H9 (cell line): Measurements from ENCODE around the gene RFPL2. TPM values are rescaled to one million over a fixed set of nuclear protein-coding genes. Genes with fewer than 3 reads are reported as not detected.
"Not testable (repeated sequence)": the region's sequence is repeated elsewhere in the genome, so short reads cannot be mapped to it uniquely, and the experiment has no call there.

Source experiments
- DNase-seq: peaks from one replicate; pipeline ENCODE4 v3.0.0-alpha.2; 2017
- H2AFZ ChIP-seq: one replicate; pipeline ENCODE4 v1.6.1; 2013; ENCODE audit warnings: mild to moderate bottlenecking, low read length, control low read depth, moderate library complexity
- H2AK5ac ChIP-seq: 2 replicates; pipeline ENCODE4 v1.6.1; 2013; ENCODE audit warnings: low read length, control low read depth, mixed read lengths; ENCODE audit not compliant: insufficient read length
- H2BK120ac ChIP-seq: one replicate; pipeline ENCODE4 v1.6.1; 2013; ENCODE audit warnings: low read depth, mild to moderate bottlenecking, low read length, control low read depth, inconsistent platforms; ENCODE audit not compliant: poor library complexity, severe bottlenecking
- H2BK12ac ChIP-seq: 2 replicates; pipeline ENCODE4 v1.6.1; 2013; ENCODE audit warnings: low read length, control low read depth, mixed read lengths, low read depth; ENCODE audit not compliant: insufficient read length
- H2BK15ac ChIP-seq: 2 replicates; pipeline ENCODE4 v1.6.1; 2013; ENCODE audit warnings: low read depth, low read length, control low read depth
- H2BK20ac ChIP-seq: one replicate; pipeline ENCODE4 v1.6.1; 2013; ENCODE audit warnings: low read depth, mild to moderate bottlenecking, low read length, control low read depth, inconsistent platforms; ENCODE audit not compliant: poor library complexity, severe bottlenecking
- H2BK5ac ChIP-seq: 2 replicates; pipeline ENCODE4 v1.6.1; 2013; ENCODE audit warnings: low read length, control low read depth, mixed read lengths; ENCODE audit not compliant: insufficient read length
- H3K14ac ChIP-seq: 2 replicates; pipeline ENCODE4 v1.6.1; 2013; ENCODE audit warnings: low read length, control low read depth; ENCODE audit not compliant: insufficient read depth
- H3K18ac ChIP-seq: 2 replicates; pipeline ENCODE4 v1.6.1; 2013; ENCODE audit warnings: low read depth, mild to moderate bottlenecking, mixed read lengths, low read length, control low read depth; ENCODE audit not compliant: insufficient read length
- H3K23ac ChIP-seq: 2 replicates; pipeline ENCODE4 v1.6.1; 2013; ENCODE audit warnings: low read length, control low read depth, mixed read lengths, low read depth; ENCODE audit not compliant: insufficient read length
- H3K23me2 ChIP-seq: 2 replicates; pipeline ENCODE4 v1.6.1; 2013; ENCODE audit warnings: low read depth, mild to moderate bottlenecking, mixed read lengths, low read length, control low read depth; ENCODE audit not compliant: insufficient read length, poor library complexity, severe bottlenecking
- H3K27ac ChIP-seq: 2 replicates; pipeline ENCODE4 v1.5.1; 2013; ENCODE audit warnings: low read length, control low read depth, mixed read lengths, low read depth; ENCODE audit not compliant: insufficient read length
- H3K27me3 ChIP-seq: 2 replicates; pipeline ENCODE4 v1.6.1; 2013; ENCODE audit warnings: low read length, control low read depth, inconsistent platforms; ENCODE audit not compliant: insufficient read depth
- H3K4ac ChIP-seq: 2 replicates; pipeline ENCODE4 v1.6.1; 2013; ENCODE audit warnings: low read depth, mild to moderate bottlenecking, control low read depth, inconsistent platforms, low read length, moderate library complexity
- H3K4me1 ChIP-seq: 2 replicates; pipeline ENCODE4 v1.6.1; 2013; ENCODE audit warnings: low read length, control low read depth, inconsistent platforms; ENCODE audit not compliant: insufficient read depth
- H3K4me2 ChIP-seq: 2 replicates; pipeline ENCODE4 v1.6.1; 2013; ENCODE audit warnings: low read length, control low read depth, mixed read lengths; ENCODE audit not compliant: insufficient read length, insufficient read depth
- H3K56ac ChIP-seq: 2 replicates; pipeline ENCODE4 v1.6.1; 2013; ENCODE audit warnings: low read depth, mild to moderate bottlenecking, mixed read lengths, low read length, control low read depth; ENCODE audit not compliant: insufficient read length
- H3K79me1 ChIP-seq: 2 replicates; pipeline ENCODE4 v1.6.1; 2013; ENCODE audit warnings: low read depth, mild to moderate bottlenecking, moderate library complexity, low read length, control low read depth, inconsistent platforms; ENCODE audit not compliant: insufficient read depth, poor library complexity, severe bottlenecking
- H3K79me2 ChIP-seq: 2 replicates; pipeline ENCODE4 v1.6.1; 2013; ENCODE audit warnings: low read length, control low read depth, inconsistent platforms; ENCODE audit not compliant: insufficient read depth
- H3K9ac ChIP-seq: 2 replicates; pipeline ENCODE4 v1.6.1; 2013; ENCODE audit warnings: low read length, control low read depth, mixed read lengths; ENCODE audit not compliant: insufficient read length; ENCODE audit errors: extremely low read depth
- H3K9me3 ChIP-seq: one replicate; pipeline ENCODE4 v1.6.1; 2013; ENCODE audit warnings: low read depth, low read length, inconsistent platforms; ENCODE audit not compliant: control insufficient read depth
- H3T11ph ChIP-seq: one replicate; pipeline ENCODE4 v1.6.1; 2013; ENCODE audit warnings: mild to moderate bottlenecking, low read length, control low read depth, inconsistent platforms
- H4K20me1 ChIP-seq: one replicate; pipeline ENCODE4 v1.6.1; 2013; ENCODE audit not compliant: control insufficient read depth, insufficient read length, insufficient read depth
- H4K5ac ChIP-seq: 2 replicates; pipeline ENCODE4 v1.6.1; 2013; ENCODE audit warnings: low read depth, mild to moderate bottlenecking, mixed read lengths, low read length, control low read depth; ENCODE audit not compliant: insufficient read length
- H4K8ac ChIP-seq: replicated peaks from 2 replicates; pipeline ENCODE4 v1.6.1; 2013; ENCODE audit warnings: low read length, control low read depth, mixed read lengths, low read depth; ENCODE audit not compliant: insufficient read length
- H4K91ac ChIP-seq: 2 replicates; pipeline ENCODE4 v1.6.1; 2013; ENCODE audit warnings: low read depth, mild to moderate bottlenecking, moderate library complexity, mixed read lengths, low read length, control low read depth; ENCODE audit not compliant: insufficient read length
- H3K27ac Mint-ChIP-seq, 3 experiments: 2 replicates in 2 of 3; 3 replicates in 1 of 3; pipeline ENCODE4 v1.8.0; 2020 to 2021; ENCODE audit warnings: mixed read lengths in 3 of 3, mild to moderate bottlenecking in 1 of 3, moderate library complexity in 1 of 3
- H3K27me3 Mint-ChIP-seq: 2 replicates; pipeline ENCODE4 v1.8.0; 2021; ENCODE audit warnings: low read depth, mild to moderate bottlenecking, moderate library complexity, mixed read lengths
- H3K36me3 Mint-ChIP-seq, 3 experiments: 2 replicates in 2 of 3; 3 replicates in 1 of 3; pipeline ENCODE4 v1.8.0; 2020 to 2021; ENCODE audit warnings: low read depth in 3 of 3, mixed read lengths in 3 of 3; ENCODE audit not compliant: insufficient read depth in 1 of 3
- H3K4me1 Mint-ChIP-seq, 2 experiments: 2 replicates each; pipeline ENCODE4 v1.8.0; 2020; ENCODE audit warnings: mixed read lengths in 2 of 2
- H3K4me3 Mint-ChIP-seq, 2 experiments: 2 replicates in 1 of 2; 3 replicates in 1 of 2; pipeline ENCODE4 v1.8.0; 2020 to 2021; ENCODE audit warnings: mild to moderate bottlenecking in 2 of 2, mixed read lengths in 2 of 2, moderate library complexity in 1 of 2
- H3K9me3 Mint-ChIP-seq, 2 experiments: 2 replicates in 1 of 2; 3 replicates in 1 of 2; pipeline ENCODE4 v1.8.0; 2020; ENCODE audit warnings: mild to moderate bottlenecking in 2 of 2, mixed read lengths in 2 of 2, moderate library complexity in 1 of 2
- WGBS: extraction: QIAGEN DNeasy Blood & Tissue Kit; methylation state at CpG from one replicate; pipeline ENCODE4 v1.1.7; 2013; ENCODE audit warnings: missing lambda C conversion rate, low lambda C conversion rate, mixed read lengths; ENCODE audit not compliant: insufficient read length; ENCODE audit errors: extremely low coverage; 5-methylcytosine and 5-hydroxymethylcytosine counted together
- total RNA-seq: library from RNA; stranded (reverse); gene quantifications from 2 replicates; pipeline ENCODE4 v1.2.1, GENCODE V29; 2021

The RFPL2 gene
- total RNA-seq, 1 experiment from 2014 or later = not detected

DNA sequence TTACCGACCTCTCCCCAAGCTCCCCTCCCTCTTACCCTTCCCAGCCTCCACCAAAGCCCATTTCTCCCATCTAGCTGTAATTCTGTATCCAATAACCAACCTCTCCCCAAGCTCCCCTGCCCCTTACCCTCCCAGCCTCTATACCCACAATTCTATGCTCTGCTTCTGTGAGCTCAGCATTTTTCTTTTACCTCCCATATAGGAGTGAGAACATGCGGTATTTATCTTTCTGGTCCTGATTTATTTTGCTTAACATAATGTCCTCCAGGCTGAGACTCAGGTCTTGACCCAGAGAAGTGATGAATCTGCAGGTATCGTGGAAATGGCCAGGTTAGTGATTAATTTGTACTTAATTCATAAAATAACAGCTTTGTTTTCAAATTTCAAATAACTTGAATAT, 9.0 kb downstream of the RFPL2 start:
- H2BK20ac ChIP-seq, H3K23ac ChIP-seq, H4K5ac ChIP-seq, H3K27me3 ChIP-seq, H2BK15ac ChIP-seq, H4K20me1 ChIP-seq, H2BK5ac ChIP-seq, H3K9ac ChIP-seq, H3K4me3 Mint-ChIP-seq, H3K79me2 ChIP-seq, H3K4me2 ChIP-seq, H3K9me3 ChIP-seq, H4K8ac ChIP-seq, H3K9me3 Mint-ChIP-seq, H3K27ac Mint-ChIP-seq, H3K14ac ChIP-seq, H3K4ac ChIP-seq, H3K4me1 ChIP-seq, H2AFZ ChIP-seq, H4K91ac ChIP-seq, H3K56ac ChIP-seq, H3K27ac ChIP-seq, H3K79me1 ChIP-seq, H2BK12ac ChIP-seq, H3K18ac ChIP-seq, H3K36me3 Mint-ChIP-seq, H2AK5ac ChIP-seq, H3K4me1 Mint-ChIP-seq, H3K23me2 ChIP-seq, H2BK120ac ChIP-seq, H3T11ph ChIP-seq, DNase-seq: not testable (repeated sequence)
- peaks cover 92% of the 10 kb centered on the region for H3K27me3 Mint-ChIP-seq
- no CpG with 5 or more reads among the region's 3 CpGs for WGBS

DNA sequence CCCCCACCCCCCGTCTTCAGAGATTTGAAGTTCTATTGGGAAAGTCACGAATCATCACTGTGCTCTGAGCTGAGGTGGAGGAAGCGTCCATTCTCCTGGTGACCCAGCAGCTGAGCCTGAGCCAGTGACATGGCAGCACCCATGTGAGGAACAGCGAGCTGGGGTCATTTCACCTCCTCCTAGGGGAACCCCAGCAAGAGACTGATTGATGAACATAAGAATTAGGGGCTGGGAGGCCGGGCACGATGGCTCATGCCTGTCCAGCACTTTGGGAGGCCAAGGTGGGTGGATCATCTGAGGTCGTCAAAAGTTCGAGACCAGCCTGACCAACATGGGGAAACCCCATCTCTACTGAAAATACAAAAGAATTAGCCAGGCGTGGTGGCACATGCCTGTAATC, 11.5 kb downstream of the RFPL2 start:
- H3K9me3 ChIP-seq, H4K20me1 ChIP-seq, H3K9ac ChIP-seq, H2BK20ac ChIP-seq, H2AK5ac ChIP-seq, H2AFZ ChIP-seq, H2BK120ac ChIP-seq, DNase-seq, H3K9me3 Mint-ChIP-seq, H3K23ac ChIP-seq, H3K27me3 ChIP-seq, H3K27ac Mint-ChIP-seq, H3K27ac ChIP-seq, H2BK12ac ChIP-seq, H3K23me2 ChIP-seq, H2BK15ac ChIP-seq, H3T11ph ChIP-seq, H3K4me2 ChIP-seq, H3K4me1 Mint-ChIP-seq, H4K91ac ChIP-seq, H3K36me3 Mint-ChIP-seq, H3K4ac ChIP-seq, H3K4me1 ChIP-seq, H2BK5ac ChIP-seq, H3K4me3 Mint-ChIP-seq, H4K5ac ChIP-seq, H4K8ac ChIP-seq, H3K79me1 ChIP-seq, H3K56ac ChIP-seq, H3K79me2 ChIP-seq, H3K18ac ChIP-seq, H3K14ac ChIP-seq: not testable (repeated sequence)
- H3K27me3 Mint-ChIP-seq = peaks cover 88% of the 10 kb centered on the region
- WGBS = no CpG with 5 or more reads among the region's 9 CpGs
